IMR-90 (cell line): ENCODE measurements around the gene IGSF9B. TPM values are rescaled to one million over a fixed set of nuclear protein-coding genes. Genes with fewer than 3 reads are reported as not detected.

Experiments used
- ATAC-seq: fragments of 200-7000 bp; cut with Tn5 transposase; 2 replicates; pipeline ENCODE4 v1.9.1; 2020; ENCODE audit warnings: low read depth, mild to moderate bottlenecking, moderate library complexity
- BruUV-seq: library from RNA; stranded (reverse); fragments of 400-500 nt; replicated peaks from 2 replicates; lab custom pipeline; 2021; lab: Mats Ljungman, UMichigan
- CTCF ChIA-PET: fragments of 300-600 bp; formaldehyde crosslinking; extraction: SDS; loops from one replicate; lab custom pipeline; 2021; ENCODE audit warnings: antibody characterized with exemption; lab: Yijun Ruan, JAX
- POLR2A ChIA-PET: fragments of 300-600 bp; sonication (Branson Sonifier 250); formaldehyde crosslinking; loops from one replicate; lab custom pipeline; 2022; ENCODE audit warnings: antibody characterized with exemption; ENCODE audit not compliant: unreplicated experiment; lab: Charles Lee
- DNase-seq: peaks from one replicate; pipeline ENCODE4 v3.0.0; 2013
- H2AFZ ChIP-seq: replicated peaks from 2 replicates; pipeline ENCODE3; 2013; ENCODE audit warnings: low read length, mild to moderate bottlenecking; ENCODE audit not compliant: poor library complexity
- H2AK5ac ChIP-seq: 2 replicates; pipeline ENCODE4 v1.6.1; 2013; ENCODE audit warnings: low read depth, low read length, inconsistent platforms
- H2AK9ac ChIP-seq: replicated peaks from 2 replicates; pipeline ENCODE3; 2013; ENCODE audit warnings: mild to moderate bottlenecking, low read depth, low read length, moderate library complexity; ENCODE audit not compliant: poor library complexity
- H2BK120ac ChIP-seq: 2 replicates; pipeline ENCODE4 v1.6.1; 2013; ENCODE audit warnings: low read depth, low read length, inconsistent platforms
- H2BK15ac ChIP-seq: 3 replicates; pipeline ENCODE4 v1.6.1; 2013; ENCODE audit warnings: low read depth, low read length, inconsistent platforms
- H2BK20ac ChIP-seq: 2 replicates; pipeline ENCODE4 v1.6.1; 2013; ENCODE audit warnings: low read depth, mild to moderate bottlenecking, inconsistent platforms, low read length, moderate library complexity
- H2BK5ac ChIP-seq: 2 replicates; pipeline ENCODE4 v1.6.1; 2013; ENCODE audit warnings: mild to moderate bottlenecking, low read depth, low read length, inconsistent platforms; ENCODE audit not compliant: poor library complexity, severe bottlenecking
- H3K14ac ChIP-seq: replicated peaks from 2 replicates; pipeline ENCODE4 v1.6.1; 2013; ENCODE audit warnings: low read depth, low read length, inconsistent platforms
- H3K18ac ChIP-seq: 2 replicates; pipeline ENCODE4 v1.6.1; 2013; ENCODE audit warnings: low read depth, low read length, control low read depth
- H3K23ac ChIP-seq: 2 replicates; pipeline ENCODE4 v1.6.1; 2013; ENCODE audit warnings: low read depth, low read length, inconsistent platforms
- H3K27ac ChIP-seq: 2 replicates; pipeline ENCODE4 v1.5.1; 2013; ENCODE audit warnings: mild to moderate bottlenecking, control low read depth, low read length; ENCODE audit not compliant: insufficient read depth
- H3K27me3 ChIP-seq: 2 replicates; pipeline ENCODE4 v1.6.1; 2013; ENCODE audit warnings: low read length; ENCODE audit not compliant: control insufficient read depth, insufficient read depth
- H3K36me3 ChIP-seq: 2 replicates; pipeline ENCODE4 v1.6.1; 2013; ENCODE audit warnings: low read length, mixed read lengths; ENCODE audit not compliant: control insufficient read depth, insufficient read depth
- H3K4ac ChIP-seq: 2 replicates; pipeline ENCODE4 v1.6.1; 2013; ENCODE audit warnings: low read depth, low read length, inconsistent platforms
- H3K4me1 ChIP-seq: 2 replicates; pipeline ENCODE4 v1.6.1; 2013; ENCODE audit warnings: low read length, mixed read lengths; ENCODE audit not compliant: control insufficient read depth, insufficient read depth
- H3K4me2 ChIP-seq: 2 replicates; pipeline ENCODE4 v1.6.1; 2013; ENCODE audit warnings: low read depth, mild to moderate bottlenecking, control low read depth, low read length, moderate library complexity
- H3K4me3 ChIP-seq: 2 replicates; pipeline ENCODE4 v1.5.1; 2013; ENCODE audit warnings: low read depth, mild to moderate bottlenecking, control low read depth, low read length, moderate library complexity; ENCODE audit not compliant: insufficient read depth
- H3K56ac ChIP-seq: 2 replicates; pipeline ENCODE4 v1.6.1; 2013; ENCODE audit warnings: low read length, inconsistent platforms; ENCODE audit not compliant: insufficient read depth; ENCODE audit errors: extremely low read depth
- H3K79me1 ChIP-seq, 2 experiments: 2 replicates each; pipeline ENCODE4 v1.6.1; 2013; ENCODE audit warnings: low read length in 2 of 2, inconsistent platforms in 1 of 2, low read depth in 1 of 2
- H3K9ac ChIP-seq: 2 replicates; pipeline ENCODE4 v1.6.1; 2013; ENCODE audit warnings: low read depth, low read length, control low read depth
- H3K9me1 ChIP-seq: 2 replicates; pipeline ENCODE4 v1.6.1; 2013; ENCODE audit warnings: low read length, inconsistent platforms; ENCODE audit not compliant: insufficient read depth
- H3K9me3 ChIP-seq: 2 replicates; pipeline ENCODE4 v1.6.1; 2013; ENCODE audit warnings: low read length; ENCODE audit not compliant: control insufficient read depth, insufficient read depth
- H4K20me1 ChIP-seq: 2 replicates; pipeline ENCODE4 v1.6.1; 2013; ENCODE audit warnings: low read length, inconsistent platforms; ENCODE audit not compliant: insufficient read depth
- H4K5ac ChIP-seq: 2 replicates; pipeline ENCODE4 v1.6.1; 2013; ENCODE audit warnings: mild to moderate bottlenecking, low read depth, low read length, control low read depth
- H4K8ac ChIP-seq, 2 experiments: 2 replicates each; pipeline ENCODE4 v1.6.1; 2013; ENCODE audit warnings: low read depth in 2 of 2, low read length in 2 of 2, control low read depth in 1 of 2, inconsistent platforms in 1 of 2
- H4K91ac ChIP-seq: 2 replicates; pipeline ENCODE4 v1.6.1; 2013; ENCODE audit warnings: low read depth, low read length, inconsistent platforms; ENCODE audit not compliant: insufficient read depth
- BHLHE40 ChIP-seq: fragments of 150-350 bp; IDR thresholded peaks from 2 replicates; pipeline ENCODE4 v1.6.1; 2016; ENCODE audit warnings: mild to moderate bottlenecking, low read depth, low read length
- MAFK ChIP-seq: IDR thresholded peaks from 2 replicates; pipeline ENCODE4 v1.6.1; 2012; ENCODE audit warnings: low read depth, low read length, improper control_type of control experiment
- MAZ ChIP-seq: IDR thresholded peaks from 2 replicates; pipeline ENCODE4 v1.6.1; 2012; ENCODE audit warnings: low read depth, mild to moderate bottlenecking, low read length, improper control_type of control experiment, moderate library complexity, borderline replicate concordance
- MXI1 ChIP-seq: IDR thresholded peaks from 2 replicates; pipeline ENCODE4 v1.6.1; 2012; ENCODE audit warnings: low read depth, mild to moderate bottlenecking, low read length, moderate library complexity, borderline replicate concordance
- WGBS, 2 experiments: methylation state at CpG; one replicate each; pipeline versions ENCODE4 v1.1.5 to v1.1.7; 2013; ENCODE audit warnings: missing lambda C conversion rate in 2 of 2; ENCODE audit not compliant: insufficient read length in 1 of 2; ENCODE audit errors: extremely low coverage in 2 of 2; 5-methylcytosine and 5-hydroxymethylcytosine counted together
- dilution Hi-C: fragments of 300-500 bp; cut with HindIII; formaldehyde crosslinking; loops from one replicate; pipeline ENCODE4 v1.14.3; 2018; ENCODE audit warnings: low sequenced_read_pairs; ENCODE audit not compliant: unreplicated experiment
- in situ Hi-C: fragments of 300-500 bp; cut with MboI; formaldehyde crosslinking; loops from 3 replicates; pipeline ENCODE4 v1.14.3; 2019; ENCODE audit warnings: low sequenced_read_pairs, inconsistent platforms, mixed read lengths
- intact Hi-C: fragments of 100-400 bp; cut with micrococcal nuclease; formaldehyde crosslinking; loops from 2 replicates; pipeline ENCODE4 v1.10.0; 2022
- polyA plus RNA-seq, 3 experiments: library from polyadenylated mRNA; depleted of rRNA; stranded (reverse); fragments of >200 nt; gene quantifications; 2 replicates each; pipeline ENCODE4 v1.2.3, GENCODE V29; 2012; ENCODE audit warnings: low replicate concordance in 1 of 3
- total RNA-seq: library from RNA; depleted of rRNA; stranded (reverse); fragments of >200 nt; gene quantifications from 2 replicates; pipeline ENCODE4 v1.2.3, GENCODE V29; 2012

Gene IGSF9B
- total and polyA plus RNA-seq, 2 of the 4 experiments (the other 2 are of a cell fraction): under 0.01 to 0.10 TPM

DNA sequence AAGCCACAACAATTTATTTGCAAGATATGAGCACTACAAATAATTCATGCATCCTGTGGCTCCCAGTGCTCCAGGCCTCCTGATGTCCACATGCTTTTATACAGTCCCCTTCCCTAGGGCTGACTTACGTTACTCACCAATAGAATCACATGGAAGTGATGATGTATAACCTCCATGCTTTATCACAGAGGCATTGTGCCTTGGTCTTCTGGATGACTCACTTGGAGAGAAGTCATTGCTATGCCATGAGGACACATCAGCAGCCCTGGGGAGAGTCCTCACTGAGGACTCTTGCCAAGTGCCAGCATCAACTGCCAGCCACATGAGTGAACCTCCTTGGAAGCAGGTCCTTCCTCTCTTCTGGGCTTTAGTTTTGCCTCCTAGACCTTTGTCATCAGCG lies 22.0 kb upstream of the IGSF9B start:
- H4K8ac ChIP-seq: no peak overlapping the region
- H3K27ac ChIP-seq: no peak overlapping the region
- no CpG with 5 or more reads among the region's 2 CpGs for WGBS, 2 experiments
- H4K20me1 ChIP-seq: no peaks in the 10 kb centered on the region
- H3K4me1 ChIP-seq: no peaks in the 10 kb centered on the region
- no peak overlapping the region for H4K91ac ChIP-seq
- CTCF ChIA-PET: no interaction called here
- no peaks in the 10 kb centered on the region for H3K9me3 ChIP-seq
- H3K18ac ChIP-seq: no peak overlapping the region
- no peak overlapping the region for H2BK120ac ChIP-seq
- no peaks in the 10 kb centered on the region for H3K9me1 ChIP-seq
- H3K56ac ChIP-seq: no peak overlapping the region
- no peak overlapping the region for H3K4me2 ChIP-seq
- H4K5ac ChIP-seq: no peak overlapping the region
- DNase-seq (peak; percentile 3), ATAC-seq (no peak)
- peaks cover 2% of the 10 kb centered on the region; the same call in 1 of the 2 replicates for H3K27me3 ChIP-seq
- H2BK15ac ChIP-seq: no peak overlapping the region
- dilution Hi-C loops (no loop called here), in situ Hi-C loops (no loop called here), intact Hi-C loops (no loop called here)
- no TSS peak for BruUV-seq
- H3K14ac ChIP-seq: no peak overlapping the region
- H3K23ac ChIP-seq: no peak overlapping the region
- no peak overlapping the region for H3K4ac ChIP-seq
- no peak overlapping the region for H2BK20ac ChIP-seq
- H3K36me3 ChIP-seq: no peaks in the 10 kb centered on the region
- no peak overlapping the region for H2BK5ac ChIP-seq
- H3K79me1 ChIP-seq: no peaks in the 10 kb centered on the region
- TF ChIP-seq BHLHE40 (no peak), MXI1 (no peak), MAFK (no peak), MAZ (no peak)
- no peak overlapping the region for H2AK9ac ChIP-seq
- no peak overlapping the region for H3K9ac ChIP-seq
- no peak overlapping the region for H2AK5ac ChIP-seq
- POLR2A ChIA-PET: no interaction called here
- no peak overlapping the region for H2AFZ ChIP-seq
- no peak overlapping the region for H3K4me3 ChIP-seq
